ENCODE measurements around the gene SLC24A4.

The SLC24A4 gene

GRCh38 chr14:92336363-92336762, 13.4 kb downstream of the SLC24A4 start:
- TF ChIP-seq ZNF274 (IDR thresholded peaks at IDR 0.05; ENCODE audit: low read depth, low read length) = no peak

GRCh38 chr14:92339426-92339825, 16.5 kb downstream of the SLC24A4 start:
- no peak for TF ChIP-seq ZNF274 (IDR thresholded peaks at IDR 0.05; ENCODE audit: low read depth, low read length)
- H3K4me3 ChIP-seq (ENCODE audit: low read length) = no peak overlapping the region

More at GRCh38 chr14:92336363-92336762, 13.4 kb downstream of the SLC24A4 start:
- no peak overlapping the region for H3K4me3 ChIP-seq (ENCODE audit: low read length)

GRCh38 chr14:92340071-92340470, 17.1 kb downstream of the SLC24A4 start:
- H3K4me3 ChIP-seq (ENCODE audit: low read length) = no peak overlapping the region
- TF ChIP-seq ZNF274 (IDR thresholded peaks at IDR 0.05; ENCODE audit: low read depth, low read length) = no peak

GRCh38 chr14:92340931-92341330, 18.0 kb downstream of the SLC24A4 start:
- TF ChIP-seq ZNF274 (IDR thresholded peaks at IDR 0.05; ENCODE audit: low read depth, low read length) = no peak
- H3K4me3 ChIP-seq (ENCODE audit: low read length) = no peak overlapping the region

- no peak for TF ChIP-seq ZNF274 (IDR thresholded peaks at IDR 0.05; ENCODE audit: low read depth, low read length)
- no peak overlapping the region for H3K4me3 ChIP-seq (ENCODE audit: low read length)
Measured at GRCh38 chr14:92341791-92342190, 18.8 kb downstream of the SLC24A4 start.

GRCh38 chr14:92348154-92348553, 25.2 kb downstream of the SLC24A4 start:
- H3K4me3 ChIP-seq (ENCODE audit: low read length) = no peak overlapping the region

GRCh38 chr14:92351750-92352149, 28.8 kb downstream of the SLC24A4 start:
- TF ChIP-seq ZNF274 (IDR thresholded peaks at IDR 0.05; ENCODE audit: low read depth, low read length) = no peak
- H3K4me3 ChIP-seq (ENCODE audit: low read length) = no peak overlapping the region

More at GRCh38 chr14:92348154-92348553, 25.2 kb downstream of the SLC24A4 start:
- TF ChIP-seq ZNF274 (IDR thresholded peaks at IDR 0.05; ENCODE audit: low read depth, low read length) = no peak

GRCh38 chr14:92352158-92352985, 29.4 kb downstream of the SLC24A4 start:
- no peak for TF ChIP-seq ZNF274 (IDR thresholded peaks at IDR 0.05; ENCODE audit: low read depth, low read length)

GRCh38 chr14:92353447-92353846, 30.5 kb downstream of the SLC24A4 start:
- TF ChIP-seq ZNF274 (IDR thresholded peaks at IDR 0.05; ENCODE audit: low read depth, low read length) = no peak
- no peak overlapping the region for H3K4me3 ChIP-seq (ENCODE audit: low read length)

More at GRCh38 chr14:92352158-92352985, 29.4 kb downstream of the SLC24A4 start:
- H3K4me3 ChIP-seq (ENCODE audit: low read length) = no peak overlapping the region

GRCh38 chr14:92356677-92357076, 33.7 kb downstream of the SLC24A4 start:
- no peak overlapping the region for H3K4me3 ChIP-seq (ENCODE audit: low read length)
- TF ChIP-seq ZNF274 (IDR thresholded peaks at IDR 0.05; ENCODE audit: low read depth, low read length) = no peak

- no peak for TF ChIP-seq ZNF274 (IDR thresholded peaks at IDR 0.05; ENCODE audit: low read depth, low read length)
- H3K4me3 ChIP-seq (ENCODE audit: low read length) = no peak overlapping the region
Measured at GRCh38 chr14:92360651-92361370, 37.8 kb downstream of the SLC24A4 start.

- no peak for TF ChIP-seq ZNF274 (IDR thresholded peaks at IDR 0.05; ENCODE audit: low read depth, low read length)
- no peak overlapping the region for H3K4me3 ChIP-seq (ENCODE audit: low read length)
Measured at GRCh38 chr14:92362781-92363235, 39.8 kb downstream of the SLC24A4 start.

- no peak overlapping the region for H3K4me3 ChIP-seq (ENCODE audit: low read length)
- no peak for TF ChIP-seq ZNF274 (IDR thresholded peaks at IDR 0.05; ENCODE audit: low read depth, low read length)
Measured at GRCh38 chr14:92366237-92366636, 43.3 kb downstream of the SLC24A4 start.

GRCh38 chr14:92368001-92368400, 45.0 kb downstream of the SLC24A4 start:
- no peak for TF ChIP-seq ZNF274 (IDR thresholded peaks at IDR 0.05; ENCODE audit: low read depth, low read length)
- H3K4me3 ChIP-seq (ENCODE audit: low read length) = no peak overlapping the region

GRCh38 chr14:92369097-92369496, 46.1 kb downstream of the SLC24A4 start:
- H3K4me3 ChIP-seq (ENCODE audit: low read length) = no peak overlapping the region
- no peak for TF ChIP-seq ZNF274 (IDR thresholded peaks at IDR 0.05; ENCODE audit: low read depth, low read length)
